ENCODE measurements around the gene UBE2G2.

The UBE2G2 gene

DNA sequence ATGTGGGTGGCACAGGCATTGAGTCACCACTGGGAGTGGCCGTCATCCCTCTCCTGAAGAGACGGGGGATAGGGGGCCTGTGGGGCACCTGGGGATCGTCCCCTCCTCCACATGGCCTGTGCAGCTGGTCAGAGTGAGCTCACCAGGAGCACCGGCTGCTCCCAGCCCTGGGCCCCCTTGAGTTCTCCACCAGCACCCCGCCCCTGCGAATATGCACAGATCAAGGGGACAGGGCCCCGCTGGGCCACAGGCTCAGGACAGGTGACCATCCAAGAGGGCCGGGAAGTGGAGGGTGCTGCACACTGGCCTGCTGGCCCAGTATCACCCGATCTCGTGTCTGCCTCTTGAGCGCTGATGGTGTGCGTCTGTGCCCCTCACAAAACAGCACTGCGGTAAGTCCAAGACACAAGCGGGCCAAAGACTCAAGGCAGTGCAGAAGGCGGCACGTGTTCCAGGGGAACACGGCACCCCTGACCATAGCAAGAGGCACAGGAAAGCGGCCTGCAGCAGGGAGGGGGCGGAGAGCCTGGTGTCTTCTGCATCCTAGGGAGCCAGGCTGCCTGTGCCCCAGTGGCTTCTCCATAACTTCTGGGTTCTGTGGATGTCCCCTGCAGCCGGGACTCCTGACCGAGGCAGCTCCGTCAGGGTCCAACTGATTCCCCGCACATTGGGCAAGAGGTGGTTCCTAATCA is 72.1 kb downstream of the UBE2G2 start:
- no peak for DNase-seq
- no peaks in the 10 kb centered on the region for H3K4me1 ChIP-seq (ENCODE audit: control insufficient read depth, insufficient read depth, low read length, poor library complexity, severe bottlenecking)
- H3K4me3 ChIP-seq (ENCODE audit: insufficient read depth, low read depth, low read length, poor library complexity, severe bottlenecking) = no peak overlapping the region
- H3K36me3 ChIP-seq (ENCODE audit: control insufficient read depth, insufficient read depth, low read length) = no peaks in the 10 kb centered on the region
- H3K27me3 ChIP-seq (replicated peaks; ENCODE audit: control insufficient read depth, insufficient read depth, low read length, poor library complexity, severe bottlenecking) = peaks cover 6% of the 10 kb centered on the region
- H3K9me3 ChIP-seq (ENCODE audit: control insufficient read depth, low read length) = no peaks in the 10 kb centered on the region
- no peak overlapping the region for H3K27ac ChIP-seq (ENCODE audit: insufficient read depth, low read length, poor library complexity, severe bottlenecking)

DNA sequence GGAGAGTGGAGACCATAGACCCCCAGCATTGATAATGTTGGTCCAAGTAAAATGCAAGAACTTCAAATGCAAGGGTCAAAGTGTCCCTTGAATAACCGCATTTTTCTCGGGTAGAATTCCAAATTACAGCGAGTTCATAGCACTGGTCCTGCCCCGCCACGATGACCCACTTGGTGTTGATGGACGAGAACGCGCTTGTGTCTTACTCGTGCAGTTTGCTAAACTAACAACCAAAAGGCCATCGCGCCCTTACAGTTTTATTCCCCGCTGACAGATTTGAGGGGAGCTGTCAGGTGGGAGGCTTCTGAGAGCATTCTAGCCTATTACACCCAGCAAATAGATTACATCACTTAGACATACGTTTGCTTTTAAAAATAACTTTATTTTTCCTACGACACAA is 72.9 kb downstream of the UBE2G2 start:
- Histone ChIP-seq H3K4me1 (ENCODE audit: control insufficient read depth, insufficient read depth, low read length, poor library complexity, severe bottlenecking) (peaks cover 3% of the 10 kb centered on the region), H3K4me3 (ENCODE audit: insufficient read depth, low read depth, low read length, poor library complexity, severe bottlenecking) (no peak overlapping the region), H3K27ac (ENCODE audit: insufficient read depth, low read length, poor library complexity, severe bottlenecking) (no peak overlapping the region), H3K36me3 (ENCODE audit: control insufficient read depth, insufficient read depth, low read length) (no peaks in the 10 kb centered on the region), H3K9me3 (ENCODE audit: control insufficient read depth, low read length) (no peaks in the 10 kb centered on the region), H3K27me3 (replicated peaks; ENCODE audit: control insufficient read depth, insufficient read depth, low read length, poor library complexity, severe bottlenecking) (peaks cover 13% of the 10 kb centered on the region)
- no peak for DNase-seq

DNA sequence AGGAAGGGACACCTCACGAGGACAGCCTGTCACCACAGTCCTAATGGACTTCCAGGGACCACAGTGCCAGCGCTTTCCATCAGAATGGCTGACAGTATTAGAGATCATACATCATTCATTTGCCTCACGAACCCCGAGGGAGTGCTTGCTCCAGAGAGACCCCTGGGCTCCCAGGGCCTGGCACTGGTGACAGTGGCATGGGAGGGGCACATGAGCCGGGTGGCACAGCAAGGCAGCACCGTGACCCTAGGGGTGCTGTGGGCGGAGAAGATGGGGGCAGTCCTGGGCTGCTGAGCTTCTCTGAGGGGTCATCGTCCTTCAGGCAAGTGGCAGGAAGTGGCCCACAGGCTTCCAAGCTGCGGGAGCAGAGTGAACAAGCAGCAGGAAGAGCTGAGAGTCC is 73.9 kb downstream of the UBE2G2 start:
- H3K4me3 ChIP-seq (ENCODE audit: insufficient read depth, low read depth, low read length, poor library complexity, severe bottlenecking) = no peak overlapping the region
- H3K27me3 ChIP-seq (replicated peaks; ENCODE audit: control insufficient read depth, insufficient read depth, low read length, poor library complexity, severe bottlenecking) = peaks cover 19% of the 10 kb centered on the region
- no peaks in the 10 kb centered on the region for H3K36me3 ChIP-seq (ENCODE audit: control insufficient read depth, insufficient read depth, low read length)
- H3K27ac ChIP-seq (ENCODE audit: insufficient read depth, low read length, poor library complexity, severe bottlenecking) = no peak overlapping the region
- DNase-seq = no peak
- H3K4me1 ChIP-seq (ENCODE audit: control insufficient read depth, insufficient read depth, low read length, poor library complexity, severe bottlenecking) = peaks cover 8% of the 10 kb centered on the region
- H3K9me3 ChIP-seq (ENCODE audit: control insufficient read depth, low read length) = no peaks in the 10 kb centered on the region

DNA sequence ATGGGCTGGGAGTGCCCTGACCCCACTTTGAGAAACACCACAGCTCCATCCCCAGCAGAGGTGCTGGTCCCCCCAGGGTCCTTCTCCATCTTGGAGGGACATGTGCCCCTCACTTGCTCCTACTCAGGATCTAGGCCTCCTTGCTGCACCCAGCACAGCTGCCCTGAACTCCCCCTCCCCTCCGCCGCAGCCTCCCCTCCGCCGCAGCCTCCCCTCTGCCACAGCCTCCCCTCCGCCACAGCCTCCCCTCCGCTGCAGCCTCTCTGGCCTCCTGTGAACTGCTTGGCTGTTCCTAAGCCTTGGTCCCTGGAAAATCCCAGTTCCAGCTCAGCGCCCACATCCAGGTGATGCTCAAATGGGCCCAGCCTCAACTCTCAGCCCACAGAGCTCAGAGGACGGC is 74.3 kb downstream of the UBE2G2 start:
- Histone ChIP-seq H3K4me3 (ENCODE audit: insufficient read depth, low read depth, low read length, poor library complexity, severe bottlenecking) (no peak overlapping the region), H3K9me3 (ENCODE audit: control insufficient read depth, low read length) (no peaks in the 10 kb centered on the region), H3K4me1 (ENCODE audit: control insufficient read depth, insufficient read depth, low read length, poor library complexity, severe bottlenecking) (peaks cover 9% of the 10 kb centered on the region), H3K27me3 (replicated peaks; ENCODE audit: control insufficient read depth, insufficient read depth, low read length, poor library complexity, severe bottlenecking) (peaks cover 19% of the 10 kb centered on the region), H3K27ac (ENCODE audit: insufficient read depth, low read length, poor library complexity, severe bottlenecking) (no peak overlapping the region), H3K36me3 (ENCODE audit: control insufficient read depth, insufficient read depth, low read length) (no peaks in the 10 kb centered on the region)
- DNase-seq = no peak

DNA sequence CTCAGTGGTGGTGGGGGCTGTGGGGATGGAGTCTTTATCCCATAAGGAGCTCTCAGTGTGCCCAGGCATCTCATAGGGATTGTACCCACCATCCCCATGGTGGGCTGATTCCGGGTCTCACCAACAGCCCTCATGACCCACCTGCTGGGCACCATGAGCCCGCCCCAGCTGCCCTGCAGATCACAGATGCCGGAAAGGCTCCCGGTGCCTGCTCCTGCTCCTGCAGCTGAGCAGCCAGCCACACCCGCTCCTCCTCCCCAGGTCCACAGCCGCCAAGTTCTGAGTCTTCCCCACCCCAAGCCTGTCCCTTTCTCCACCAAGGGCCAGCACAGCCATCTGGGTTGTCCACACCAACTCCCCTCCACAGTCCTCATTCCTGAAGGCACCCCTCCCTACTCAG is 74.8 kb downstream of the UBE2G2 start:
- H3K27me3 ChIP-seq (replicated peaks; ENCODE audit: control insufficient read depth, insufficient read depth, low read length, poor library complexity, severe bottlenecking) = peaks cover 19% of the 10 kb centered on the region
- no peaks in the 10 kb centered on the region for H3K9me3 ChIP-seq (ENCODE audit: control insufficient read depth, low read length)
- H3K4me1 ChIP-seq (ENCODE audit: control insufficient read depth, insufficient read depth, low read length, poor library complexity, severe bottlenecking) = peaks cover 9% of the 10 kb centered on the region
- H3K36me3 ChIP-seq (ENCODE audit: control insufficient read depth, insufficient read depth, low read length) = no peaks in the 10 kb centered on the region
- H3K27ac ChIP-seq (ENCODE audit: insufficient read depth, low read length, poor library complexity, severe bottlenecking) = no peak overlapping the region
- no peak overlapping the region for H3K4me3 ChIP-seq (ENCODE audit: insufficient read depth, low read depth, low read length, poor library complexity, severe bottlenecking)
- no peak for DNase-seq

DNA sequence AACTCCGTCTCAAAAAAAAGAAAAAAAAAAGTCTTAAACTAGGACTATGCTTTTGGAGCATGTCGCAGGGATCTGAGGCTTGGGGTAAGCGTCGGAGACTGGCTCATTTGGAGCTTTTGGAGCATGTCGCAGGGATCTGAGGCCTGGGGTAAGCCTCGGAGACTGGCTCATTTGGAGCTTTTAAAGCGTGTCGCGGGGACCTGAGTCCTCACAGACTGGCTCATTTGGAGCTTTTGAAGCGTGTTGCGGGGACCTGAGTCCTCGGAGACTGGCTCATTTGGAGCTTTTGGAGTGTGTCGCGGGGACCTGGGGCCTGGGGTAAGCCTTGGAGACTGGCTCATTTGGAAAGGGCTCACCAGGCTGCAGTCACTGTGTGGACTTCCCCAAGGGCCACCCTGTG is 76.7 kb downstream of the UBE2G2 start:
- peaks cover 9% of the 10 kb centered on the region for H3K4me1 ChIP-seq (ENCODE audit: control insufficient read depth, insufficient read depth, low read length, poor library complexity, severe bottlenecking)

DNA sequence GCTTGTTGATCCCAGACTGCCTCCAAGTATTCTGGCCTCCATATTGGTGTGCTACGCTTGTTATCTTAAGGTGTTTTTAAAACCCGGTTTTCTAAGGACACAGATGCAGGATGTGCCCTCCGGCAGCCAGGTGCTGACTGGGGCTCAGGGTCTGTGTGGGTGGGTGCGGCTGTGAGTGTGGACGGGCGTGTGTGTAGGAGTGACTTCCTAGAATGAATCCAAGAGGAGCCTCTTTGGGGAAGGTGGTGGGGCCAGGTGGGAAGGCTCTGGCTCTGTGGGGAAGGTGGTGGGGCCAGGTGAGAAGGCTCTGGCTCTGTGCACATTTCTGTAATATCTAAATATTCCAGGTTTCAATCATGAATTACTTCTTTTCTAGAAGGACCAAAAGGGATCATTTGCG is 77.4 kb downstream of the UBE2G2 start:
- no peak overlapping the region for H3K4me3 ChIP-seq (ENCODE audit: insufficient read depth, low read depth, low read length, poor library complexity, severe bottlenecking)
- H3K27ac ChIP-seq (ENCODE audit: insufficient read depth, low read length, poor library complexity, severe bottlenecking) = no peak overlapping the region
- peaks cover 19% of the 10 kb centered on the region for H3K27me3 ChIP-seq (replicated peaks; ENCODE audit: control insufficient read depth, insufficient read depth, low read length, poor library complexity, severe bottlenecking)
- DNase-seq = no peak
- H3K4me1 ChIP-seq (ENCODE audit: control insufficient read depth, insufficient read depth, low read length, poor library complexity, severe bottlenecking) = peaks cover 9% of the 10 kb centered on the region
- H3K36me3 ChIP-seq (ENCODE audit: control insufficient read depth, insufficient read depth, low read length) = no peaks in the 10 kb centered on the region
- H3K9me3 ChIP-seq (ENCODE audit: control insufficient read depth, low read length) = no peaks in the 10 kb centered on the region

More for the DNA sequence above, 76.7 kb downstream of the UBE2G2 start:
- Histone ChIP-seq H3K27ac (ENCODE audit: insufficient read depth, low read length, poor library complexity, severe bottlenecking) (no peak overlapping the region), H3K27me3 (replicated peaks; ENCODE audit: control insufficient read depth, insufficient read depth, low read length, poor library complexity, severe bottlenecking) (peaks cover 19% of the 10 kb centered on the region), H3K36me3 (ENCODE audit: control insufficient read depth, insufficient read depth, low read length) (no peaks in the 10 kb centered on the region), H3K4me3 (ENCODE audit: insufficient read depth, low read depth, low read length, poor library complexity, severe bottlenecking) (no peak overlapping the region), H3K9me3 (ENCODE audit: control insufficient read depth, low read length) (no peaks in the 10 kb centered on the region)
- DNase-seq = no peak

DNA sequence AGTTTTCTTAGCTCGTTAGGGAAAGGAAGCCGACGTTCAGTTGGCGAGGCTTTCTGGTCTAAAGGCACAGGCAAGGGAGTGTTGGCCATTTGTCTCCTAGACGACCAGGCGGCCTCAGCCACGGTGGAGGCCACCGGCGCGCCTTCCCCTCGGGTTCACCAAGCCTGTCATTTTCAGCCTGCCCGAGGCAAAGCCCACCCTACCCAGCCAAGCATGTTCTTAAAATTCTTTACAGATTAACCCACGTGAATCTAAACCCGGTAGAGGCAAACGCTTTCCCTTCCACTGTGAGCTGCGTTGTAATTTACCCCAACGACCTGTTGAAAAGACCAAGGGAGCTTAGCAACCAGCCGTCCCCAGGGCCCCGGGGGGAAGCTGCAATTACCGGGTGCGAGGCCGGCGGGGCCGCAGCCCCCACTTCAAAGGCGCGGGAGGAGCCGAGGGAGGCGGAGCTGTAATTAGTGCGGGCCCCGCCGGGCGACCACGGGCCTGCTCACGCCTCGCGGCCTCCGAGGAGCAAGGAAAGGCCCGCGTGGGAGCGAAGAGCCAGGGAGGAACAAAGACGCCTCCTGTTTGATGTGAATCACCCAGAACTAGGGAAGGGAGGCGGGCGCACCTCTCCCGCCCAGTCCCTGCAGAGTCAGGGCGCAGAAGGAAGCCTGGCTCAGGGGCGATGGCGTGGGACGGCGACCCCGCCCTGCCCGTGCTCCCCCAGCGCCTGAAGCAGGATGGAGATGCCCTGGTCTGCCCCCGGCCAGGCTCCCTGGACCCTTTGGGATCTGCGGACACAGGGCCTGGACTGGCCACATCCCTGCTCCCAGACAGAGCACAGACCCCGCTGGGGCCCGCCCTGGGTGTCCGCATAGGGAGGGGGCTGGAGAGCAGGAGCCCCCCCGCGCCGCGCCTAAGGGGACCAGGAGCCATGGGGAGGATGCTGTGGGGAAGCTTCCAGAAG is 78.2 kb downstream of the UBE2G2 start:
- no peak for DNase-seq
- H3K4me1 ChIP-seq (ENCODE audit: control insufficient read depth, insufficient read depth, low read length, poor library complexity, severe bottlenecking) = peaks cover 9% of the 10 kb centered on the region
- no peak overlapping the region for H3K27ac ChIP-seq (ENCODE audit: insufficient read depth, low read length, poor library complexity, severe bottlenecking)
- peak overlapping the region; percentile 43 for H3K4me3 ChIP-seq (ENCODE audit: insufficient read depth, low read depth, low read length, poor library complexity, severe bottlenecking)
- no peaks in the 10 kb centered on the region for H3K9me3 ChIP-seq (ENCODE audit: control insufficient read depth, low read length)
- peaks cover 19% of the 10 kb centered on the region for H3K27me3 ChIP-seq (replicated peaks; ENCODE audit: control insufficient read depth, insufficient read depth, low read length, poor library complexity, severe bottlenecking)
- H3K36me3 ChIP-seq (ENCODE audit: control insufficient read depth, insufficient read depth, low read length) = no peaks in the 10 kb centered on the region

DNA sequence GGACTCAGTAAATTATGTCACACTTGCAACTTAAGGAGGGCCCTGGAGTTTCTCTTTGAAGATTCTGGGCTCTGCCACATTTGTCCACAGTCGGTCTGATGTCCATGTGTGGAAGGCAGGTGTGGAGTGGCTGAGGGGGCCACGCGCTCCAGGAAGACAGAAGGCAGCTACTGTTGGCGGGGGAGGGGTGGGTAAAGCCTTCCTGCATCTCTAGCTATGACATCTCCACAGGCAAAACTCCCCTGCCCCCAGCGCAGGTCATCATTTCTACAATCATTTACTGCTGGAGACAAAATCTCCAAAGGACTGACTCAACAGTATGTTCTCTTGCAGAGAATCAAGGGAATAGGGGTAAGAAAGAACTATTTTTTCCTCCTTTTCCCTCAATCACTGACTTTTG is 78.9 kb downstream of the UBE2G2 start:
- no peak for DNase-seq
- no peak overlapping the region for H3K4me3 ChIP-seq (ENCODE audit: insufficient read depth, low read depth, low read length, poor library complexity, severe bottlenecking)
- no peak overlapping the region for H3K27ac ChIP-seq (ENCODE audit: insufficient read depth, low read length, poor library complexity, severe bottlenecking)
- H3K36me3 ChIP-seq (ENCODE audit: control insufficient read depth, insufficient read depth, low read length) = no peaks in the 10 kb centered on the region
- H3K27me3 ChIP-seq (replicated peaks; ENCODE audit: control insufficient read depth, insufficient read depth, low read length, poor library complexity, severe bottlenecking) = peaks cover 19% of the 10 kb centered on the region
- H3K9me3 ChIP-seq (ENCODE audit: control insufficient read depth, low read length) = no peaks in the 10 kb centered on the region
- peaks cover 9% of the 10 kb centered on the region for H3K4me1 ChIP-seq (ENCODE audit: control insufficient read depth, insufficient read depth, low read length, poor library complexity, severe bottlenecking)

DNA sequence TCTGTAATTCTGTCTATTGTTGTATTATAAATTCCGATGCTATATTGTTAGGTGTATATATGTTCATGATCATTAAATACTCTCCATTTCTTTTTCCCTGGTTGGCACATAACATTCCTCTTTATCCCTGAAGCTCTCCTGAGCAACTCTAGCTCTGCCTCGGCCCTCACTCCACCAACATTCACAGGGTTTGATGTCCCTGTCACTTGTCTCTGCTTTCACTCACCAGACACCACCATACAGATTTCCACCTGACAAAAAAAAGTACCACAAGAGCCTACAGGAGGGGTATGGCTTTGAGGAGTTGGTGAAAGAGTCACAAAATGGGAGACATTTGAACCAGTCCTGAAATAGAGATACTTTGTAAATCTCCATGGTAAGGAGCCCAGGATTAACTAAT is 81.5 kb downstream of the UBE2G2 start:
- H3K4me3 ChIP-seq (ENCODE audit: insufficient read depth, low read depth, low read length, poor library complexity, severe bottlenecking) = no peak overlapping the region
- no peak overlapping the region for H3K27ac ChIP-seq (ENCODE audit: insufficient read depth, low read length, poor library complexity, severe bottlenecking)
- peaks cover 17% of the 10 kb centered on the region for H3K27me3 ChIP-seq (replicated peaks; ENCODE audit: control insufficient read depth, insufficient read depth, low read length, poor library complexity, severe bottlenecking)
- H3K4me1 ChIP-seq (ENCODE audit: control insufficient read depth, insufficient read depth, low read length, poor library complexity, severe bottlenecking) = peaks cover 9% of the 10 kb centered on the region
- DNase-seq = no peak
- no peaks in the 10 kb centered on the region for H3K36me3 ChIP-seq (ENCODE audit: control insufficient read depth, insufficient read depth, low read length)
- no peaks in the 10 kb centered on the region for H3K9me3 ChIP-seq (ENCODE audit: control insufficient read depth, low read length)

Measured in effector memory CD4-positive, alpha-beta T cell (primary cell).